Measurements from ENCODE around the gene NABP1. TPM values are rescaled to one million over a fixed set of nuclear protein-coding genes. Genes with fewer than 3 reads are reported as not detected.

Gene NABP1
- total RNA-seq, 1 experiment from 2014 or later = 3.2 TPM

- Histone ChIP-seq H3K56ac (ENCODE audit: insufficient read length, low read depth, low read length) (no peak overlapping the region), H2BK5ac (ENCODE audit: insufficient read length, low read length) (no peak overlapping the region), H4K8ac (replicated peaks; ENCODE audit: insufficient read length, low read depth, low read length) (no peak overlapping the region), H3K23me2 (ENCODE audit: insufficient read length, low read depth, low read length, poor library complexity, severe bottlenecking) (no peaks in the 10 kb centered on the region), H3K9me3 (ENCODE audit: control insufficient read depth, low read depth, low read length) (no peaks in the 10 kb centered on the region), H3K79me1 (ENCODE audit: insufficient read depth, low read depth, low read length, poor library complexity, severe bottlenecking) (no peaks in the 10 kb centered on the region), H4K5ac (ENCODE audit: insufficient read length, low read depth, low read length) (no peak overlapping the region), H3K27me3 (ENCODE audit: insufficient read depth, low read length) (no peaks in the 10 kb centered on the region), H2BK12ac (ENCODE audit: insufficient read length, low read depth, low read length) (no peak overlapping the region), H2BK15ac (ENCODE audit: low read depth, low read length) (no peak overlapping the region), H3T11ph (ENCODE audit: low read length) (no peak overlapping the region), H2AFZ (ENCODE audit: low read length) (no peak overlapping the region), H3K18ac (ENCODE audit: insufficient read length, low read depth, low read length) (no peak overlapping the region), H2AK5ac (ENCODE audit: insufficient read length, low read length) (no peak overlapping the region), H2BK20ac (ENCODE audit: low read depth, low read length, poor library complexity, severe bottlenecking) (no peak overlapping the region), H3K27ac (ENCODE audit: insufficient read length, low read depth, low read length) (no peak overlapping the region), H3K9ac (ENCODE audit: extremely low read depth, insufficient read length, low read length) (no peak overlapping the region), H3K4ac (ENCODE audit: low read depth, low read length) (no peak overlapping the region), H3K4me1 (ENCODE audit: insufficient read depth, low read length) (no peaks in the 10 kb centered on the region), H4K20me1 (ENCODE audit: control insufficient read depth, insufficient read depth, insufficient read length) (no peaks in the 10 kb centered on the region), H3K23ac (ENCODE audit: insufficient read length, low read depth, low read length) (no peak overlapping the region), H3K79me2 (ENCODE audit: insufficient read depth, low read length) (no peaks in the 10 kb centered on the region), H2BK120ac (ENCODE audit: low read depth, low read length, poor library complexity, severe bottlenecking) (no peak overlapping the region), H3K4me2 (ENCODE audit: insufficient read depth, insufficient read length, low read length) (no peak overlapping the region), H3K14ac (ENCODE audit: insufficient read depth, low read length) (no peak overlapping the region), H4K91ac (ENCODE audit: insufficient read length, low read depth, low read length) (no peak overlapping the region)
- TF ChIP-seq CTCF (conservative IDR thresholded peaks at IDR 0.05) = no peak
- no peak overlapping the region for H3K4me3 Mint-ChIP-seq
- no CpG with 5 or more reads among the region's 2 CpGs for WGBS (ENCODE audit: extremely low coverage, insufficient read length, low lambda C conversion rate)
- no peak overlapping the region for H3K27ac Mint-ChIP-seq
- no peak for DNase-seq
- H3K9me3 Mint-ChIP-seq = no peaks in the 10 kb centered on the region
- H3K36me3 Mint-ChIP-seq (ENCODE audit: insufficient read depth in 1 of 3, low read depth in 3 of 3) = peaks cover 0 to 4% (median 0%) of the 10 kb centered on the region in 3 experiments; a peak in 1 of 7 replicates
- peaks cover 6 to 10% of the 10 kb centered on the region in 2 experiments for H3K4me1 Mint-ChIP-seq
- no peaks in the 10 kb centered on the region for H3K27me3 Mint-ChIP-seq (ENCODE audit: low read depth)
Observed at GRCh38 chr2:191686066-191686465, 8.1 kb downstream of the NABP1 start.

All from H9 (cell line).